CD4-positive, alpha-beta T cell (primary cell): ENCODE data around the gene BSCL2. TPM values are rescaled to one million over a fixed set of nuclear protein-coding genes. Genes with fewer than 3 reads are reported as not detected.
A peak's percentile ranks its signal among the peaks of the same experiment; 100 is the strongest.

Experiments
- ATAC-seq: fragments of 200-7000 bp; cut with Tn5 transposase; one replicate; pipeline ENCODE4 v1.10.0; 2022; ENCODE audit warnings: mild to moderate bottlenecking; ENCODE audit not compliant: poor library complexity
- CTCF ChIA-PET: fragments of 350-600 bp; sonication (Branson Sonifier 250); formaldehyde crosslinking; loops from one replicate; lab custom pipeline; 2021; ENCODE audit warnings: antibody characterized with exemption, inconsistent platforms; lab: Charles Lee
- POLR2A ChIA-PET: fragments of 350-600 bp; sonication (Branson Sonifier 250); formaldehyde crosslinking; loops from one replicate; lab custom pipeline; 2021; ENCODE audit warnings: antibody characterized with exemption, inconsistent platforms; lab: Charles Lee
- DNase-seq, 14 experiments: peaks; one replicate each; pipeline ENCODE4 v3.0.0-alpha.2; 2013 to 2020; ENCODE audit warnings: mixed read lengths in 2 of 14
- H3K27ac ChIP-seq, 2 donors: one replicate each; pipeline versions ENCODE4 v1.5.1 to v1.7.0; 2013; ENCODE audit warnings: low read length in 2 of 2, low read depth in 1 of 2, mild to moderate bottlenecking in 1 of 2
- H3K27me3 ChIP-seq, 2 experiments: 1 replicate in 1 of 2; 2 replicates in 1 of 2; pipeline versions ENCODE4 v1.6.1 to v1.7.0; 2013; ENCODE audit warnings: low read length in 2 of 2, control low read depth in 1 of 2, mild to moderate bottlenecking in 1 of 2, moderate library complexity in 1 of 2; ENCODE audit not compliant: insufficient read depth in 2 of 2, control insufficient read depth in 1 of 2
- H3K36me3 ChIP-seq: one replicate; pipeline ENCODE4 v1.6.1; 2013; ENCODE audit warnings: low read length, control low read depth; ENCODE audit not compliant: insufficient read depth
- H3K4me1 ChIP-seq: one replicate; pipeline ENCODE4 v1.6.1; 2013; ENCODE audit warnings: low read length, control low read depth; ENCODE audit not compliant: insufficient read depth
- H3K4me3 ChIP-seq: one replicate; pipeline ENCODE4 v1.5.1; 2013; ENCODE audit warnings: mild to moderate bottlenecking, low read length, moderate library complexity
- H3K9me3 ChIP-seq, 2 experiments: 1 replicate in 1 of 2; 2 replicates in 1 of 2; pipeline versions ENCODE4 v1.6.1 to v1.7.0; 2013; ENCODE audit warnings: low read length in 2 of 2, mild to moderate bottlenecking in 2 of 2, control low read depth in 1 of 2, moderate library complexity in 1 of 2; ENCODE audit not compliant: control insufficient read depth in 1 of 2, insufficient read depth in 1 of 2
- H3K27ac Mint-ChIP-seq: one replicate; pipeline ENCODE4 v1.8.0; 2020; ENCODE audit warnings: mixed read lengths
- H3K27me3 Mint-ChIP-seq: one replicate; pipeline ENCODE4 v1.8.0; 2021; ENCODE audit warnings: mixed read lengths
- H3K36me3 Mint-ChIP-seq: one replicate; pipeline ENCODE4 v1.8.0; 2021; ENCODE audit warnings: low read depth, mixed read lengths
- H3K4me1 Mint-ChIP-seq: one replicate; pipeline ENCODE4 v1.8.0; 2021; ENCODE audit warnings: low read depth, mixed read lengths
- H3K4me3 Mint-ChIP-seq: one replicate; pipeline ENCODE4 v1.8.0; 2020; ENCODE audit warnings: mild to moderate bottlenecking, mixed read lengths
- H3K9me3 Mint-ChIP-seq: one replicate; pipeline ENCODE4 v1.8.0; 2020; ENCODE audit warnings: mixed read lengths
- intact Hi-C, 2 experiments: fragments of 100-400 bp; cut with DNase I in 1 of 2; cut with micrococcal nuclease in 1 of 2; formaldehyde crosslinking; loops; one replicate each; pipeline versions ENCODE4 v1.15.1 to v1.9.0; 2023 to 2025; cut with DNase I, micrococcal nuclease
- total RNA-seq, 174 experiments: library from RNA in 2 of 174; stranded (reverse) in 2 of 174; gene quantifications; one replicate each; pipeline ENCODE4 v1.2.3 and lab custom pipeline; 2021 to 2026
- TF ChIP-seq, protein P1 (sequence below): fragments of 200-600 bp; IDR thresholded peaks from one replicate; pipeline ENCODE4 v1.8.0; 2022; ENCODE audit warnings: antibody characterized with exemption, mild to moderate bottlenecking

BSCL2 gene
- total RNA-seq, 2 experiments from 2014 or later = 17.1 to 20.0 TPM

DNA sequence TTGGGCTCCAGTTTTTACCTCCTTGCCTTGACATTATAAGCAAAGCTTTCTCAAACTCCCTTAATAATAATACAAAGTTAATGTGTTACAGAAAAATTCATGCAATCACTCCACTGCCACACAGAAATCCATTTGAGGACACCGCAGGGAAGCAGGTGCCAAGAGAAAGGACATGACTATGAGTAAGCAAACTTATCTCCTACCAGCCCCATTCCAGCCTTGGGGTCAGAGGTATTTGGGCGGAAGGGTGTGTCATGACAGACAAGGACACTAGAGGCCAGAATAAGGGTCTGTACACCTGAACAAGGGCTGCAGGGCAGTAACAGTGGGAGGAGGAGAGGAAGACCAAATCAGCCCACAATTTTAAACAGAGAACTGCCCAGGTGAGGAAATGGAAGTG is 6.1 kb upstream of the BSCL2 start:
- DNase-seq (no peak), ATAC-seq (no peak)
- H3K36me3 ChIP-seq = peaks cover 74% of the 10 kb centered on the region
- Mint-ChIP-seq H3K36me3 (peaks cover 85% of the 10 kb centered on the region), H3K27ac (peak overlapping the region; percentile 50), H3K27me3 (no peaks in the 10 kb centered on the region), H3K4me1 (peaks cover 59% of the 10 kb centered on the region), H3K4me3 (no peak overlapping the region), H3K9me3 (no peaks in the 10 kb centered on the region)
- intact Hi-C loops = loop anchor here in 1 of 2 experiments (1.0 kb wide), 1 partner anchor 11 kb away; no protein-coding TSS in a partner anchor
- H3K9me3 ChIP-seq = no peaks in the 10 kb centered on the region
- ChIA-PET CTCF (no interaction called here), POLR2A (interaction anchor here (1.3 to 9.9 kb wide), 2 partner anchors 15 to 61 kb away, joined by 3 to 165 read pairs; partner anchors contain the start of genes HNRNPUL2, INTS5 and TTC9C)
- TF ChIP-seq, protein P1, sequence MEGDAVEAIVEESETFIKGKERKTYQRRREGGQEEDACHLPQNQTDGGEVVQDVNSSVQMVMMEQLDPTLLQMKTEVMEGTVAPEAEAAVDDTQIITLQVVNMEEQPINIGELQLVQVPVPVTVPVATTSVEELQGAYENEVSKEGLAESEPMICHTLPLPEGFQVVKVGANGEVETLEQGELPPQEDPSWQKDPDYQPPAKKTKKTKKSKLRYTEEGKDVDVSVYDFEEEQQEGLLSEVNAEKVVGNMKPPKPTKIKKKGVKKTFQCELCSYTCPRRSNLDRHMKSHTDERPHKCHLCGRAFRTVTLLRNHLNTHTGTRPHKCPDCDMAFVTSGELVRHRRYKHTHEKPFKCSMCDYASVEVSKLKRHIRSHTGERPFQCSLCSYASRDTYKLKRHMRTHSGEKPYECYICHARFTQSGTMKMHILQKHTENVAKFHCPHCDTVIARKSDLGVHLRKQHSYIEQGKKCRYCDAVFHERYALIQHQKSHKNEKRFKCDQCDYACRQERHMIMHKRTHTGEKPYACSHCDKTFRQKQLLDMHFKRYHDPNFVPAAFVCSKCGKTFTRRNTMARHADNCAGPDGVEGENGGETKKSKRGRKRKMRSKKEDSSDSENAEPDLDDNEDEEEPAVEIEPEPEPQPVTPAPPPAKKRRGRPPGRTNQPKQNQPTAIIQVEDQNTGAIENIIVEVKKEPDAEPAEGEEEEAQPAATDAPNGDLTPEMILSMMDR = no peak
- peak overlapping the region in 1 of 2 donors; percentile 50 for H3K27ac ChIP-seq
- no peaks in the 10 kb centered on the region for H3K27me3 ChIP-seq
- no peak overlapping the region for H3K4me3 ChIP-seq
- H3K4me1 ChIP-seq = peaks cover 43% of the 10 kb centered on the region

DNA sequence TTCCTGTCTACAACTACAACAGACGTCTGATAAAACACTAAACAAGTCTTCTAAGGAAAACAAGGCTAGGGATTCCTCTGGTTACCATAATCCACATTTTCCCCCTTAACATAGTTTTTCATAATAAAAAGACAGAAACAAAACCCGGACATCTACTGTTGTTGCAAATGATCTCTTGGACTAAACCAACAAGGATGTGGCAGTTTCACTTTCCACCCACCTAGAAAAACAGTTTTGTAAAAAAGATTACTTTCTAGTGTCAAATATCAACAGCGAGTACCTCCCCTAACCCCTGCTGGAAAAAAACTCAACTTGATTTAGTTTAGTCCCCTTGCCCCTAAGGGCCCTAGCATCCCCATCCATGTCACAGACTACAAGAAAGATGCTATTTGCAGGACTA is 5.6 kb upstream of the BSCL2 start:
- intact Hi-C loops = loop anchor here in 1 of 2 experiments (1.0 kb wide), 1 partner anchor 11 kb away; no protein-coding TSS in a partner anchor

DNA sequence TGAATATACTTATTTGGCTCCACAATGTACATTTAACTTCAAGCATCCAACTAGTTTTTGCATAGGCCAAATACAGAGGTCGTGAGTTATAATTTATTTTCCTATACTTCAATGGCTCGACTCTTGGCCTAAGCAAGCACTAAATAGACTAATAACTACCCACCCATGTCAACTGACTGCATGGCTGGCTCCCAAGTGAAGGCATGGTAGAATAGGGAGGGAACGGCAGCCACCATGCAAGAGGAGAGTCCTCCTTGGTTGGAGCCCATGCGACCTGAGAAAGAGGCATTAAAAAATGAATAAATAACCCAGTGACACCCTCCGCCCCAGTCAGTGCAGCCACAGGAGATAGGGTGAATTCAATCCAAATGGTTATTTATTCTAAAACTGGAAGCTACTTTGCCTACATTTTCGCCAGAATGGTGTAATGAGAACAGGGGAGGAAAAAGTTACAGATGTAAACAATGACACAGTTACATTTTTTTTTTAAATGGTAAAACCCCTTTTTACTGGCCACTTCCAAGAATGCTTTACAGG is 5.1 kb upstream of the BSCL2 start:
- DNase-seq (no peak), ATAC-seq (no peak)
- Mint-ChIP-seq H3K27ac (peak overlapping the region; percentile 50), H3K9me3 (no peaks in the 10 kb centered on the region), H3K4me3 (peak overlapping the region; percentile 34), H3K4me1 (peaks cover 51% of the 10 kb centered on the region), H3K36me3 (peaks cover 75% of the 10 kb centered on the region), H3K27me3 (no peaks in the 10 kb centered on the region)
- Histone ChIP-seq H3K9me3 (no peaks in the 10 kb centered on the region), H3K4me3 (no peak overlapping the region), H3K4me1 (peaks cover 47% of the 10 kb centered on the region), H3K27ac (no peak overlapping the region), H3K27me3 (no peaks in the 10 kb centered on the region), H3K36me3 (peaks cover 64% of the 10 kb centered on the region)
- TF ChIP-seq, protein P1 = no peak
- CTCF ChIA-PET = interaction anchor here (0.6 kb wide), 1 partner anchor 38 kb away, joined by 3 read pairs; no protein-coding TSS in a partner anchor
- intact Hi-C loops = no loop called here
- POLR2A ChIA-PET = interaction anchor here (1.3 to 9.9 kb wide), 3 partner anchors 16 to 121 kb away, joined by 3 to 165 read pairs (median 6); partner anchors contain the start of genes HNRNPUL2, INTS5, TTC9C and TUT1

More for the DNA sequence above, 5.6 kb upstream of the BSCL2 start:
- H3K4me1 Mint-ChIP-seq = peaks cover 56% of the 10 kb centered on the region
- TF ChIP-seq, protein P1 = no peak
- ChIA-PET CTCF (no interaction called here), POLR2A (interaction anchor here (1.3 to 9.9 kb wide), 2 partner anchors 15 to 60 kb away, joined by 3 to 165 read pairs; partner anchors contain the start of genes HNRNPUL2, INTS5 and TTC9C)
- no peak overlapping the region for H3K4me3 ChIP-seq
- H3K9me3 ChIP-seq = no peaks in the 10 kb centered on the region
- no peaks in the 10 kb centered on the region for H3K27me3 ChIP-seq
- peaks cover 80% of the 10 kb centered on the region for H3K36me3 Mint-ChIP-seq
- peak overlapping the region; percentile 50 for H3K27ac Mint-ChIP-seq
- H3K4me3 Mint-ChIP-seq = peak overlapping the region; percentile 34
- no peaks in the 10 kb centered on the region for H3K27me3 Mint-ChIP-seq
- ATAC-seq (no peak), DNase-seq (peak in 1 of 14 experiments; percentile 22)
- peak overlapping the region in 1 of 2 donors; percentile 50 for H3K27ac ChIP-seq
- H3K36me3 ChIP-seq = peaks cover 69% of the 10 kb centered on the region
- peaks cover 47% of the 10 kb centered on the region for H3K4me1 ChIP-seq
- H3K9me3 Mint-ChIP-seq = no peaks in the 10 kb centered on the region
